GM12874 (cell line): ENCODE data around the gene FAM149A.
A peak's percentile ranks its signal among the peaks of the same experiment; 100 is the strongest.

Source experiments
- TF ChIP-seq, protein P1 (sequence below): IDR thresholded peaks from 2 replicates; pipeline ENCODE4 v1.5.1; 2011; ENCODE audit warnings: low read depth, mild to moderate bottlenecking, control low read depth, low read length, moderate library complexity; ENCODE audit not compliant: insufficient read depth

FAM149A gene

DNA sequence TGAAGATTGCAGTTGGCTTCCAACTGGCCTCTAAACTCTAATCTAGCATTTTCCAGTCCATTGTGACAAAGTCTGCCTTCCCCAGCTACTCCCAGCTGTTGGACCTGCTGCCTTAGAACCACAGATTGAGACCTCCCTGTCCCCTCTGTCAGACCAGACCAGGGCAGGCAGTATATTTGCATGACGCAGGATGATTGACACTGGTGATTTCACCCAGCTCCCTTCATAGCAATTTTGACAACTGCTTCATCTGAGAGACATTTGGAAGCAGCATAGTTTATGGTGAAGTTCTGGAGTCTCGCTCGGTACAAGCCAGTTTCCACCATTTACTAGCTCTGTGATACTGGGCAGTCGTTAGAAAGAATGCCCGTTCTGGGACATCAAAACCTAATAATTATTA, 89.3 kb downstream of the FAM149A start:
- TF ChIP-seq, protein P1, sequence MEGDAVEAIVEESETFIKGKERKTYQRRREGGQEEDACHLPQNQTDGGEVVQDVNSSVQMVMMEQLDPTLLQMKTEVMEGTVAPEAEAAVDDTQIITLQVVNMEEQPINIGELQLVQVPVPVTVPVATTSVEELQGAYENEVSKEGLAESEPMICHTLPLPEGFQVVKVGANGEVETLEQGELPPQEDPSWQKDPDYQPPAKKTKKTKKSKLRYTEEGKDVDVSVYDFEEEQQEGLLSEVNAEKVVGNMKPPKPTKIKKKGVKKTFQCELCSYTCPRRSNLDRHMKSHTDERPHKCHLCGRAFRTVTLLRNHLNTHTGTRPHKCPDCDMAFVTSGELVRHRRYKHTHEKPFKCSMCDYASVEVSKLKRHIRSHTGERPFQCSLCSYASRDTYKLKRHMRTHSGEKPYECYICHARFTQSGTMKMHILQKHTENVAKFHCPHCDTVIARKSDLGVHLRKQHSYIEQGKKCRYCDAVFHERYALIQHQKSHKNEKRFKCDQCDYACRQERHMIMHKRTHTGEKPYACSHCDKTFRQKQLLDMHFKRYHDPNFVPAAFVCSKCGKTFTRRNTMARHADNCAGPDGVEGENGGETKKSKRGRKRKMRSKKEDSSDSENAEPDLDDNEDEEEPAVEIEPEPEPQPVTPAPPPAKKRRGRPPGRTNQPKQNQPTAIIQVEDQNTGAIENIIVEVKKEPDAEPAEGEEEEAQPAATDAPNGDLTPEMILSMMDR = no peak

DNA sequence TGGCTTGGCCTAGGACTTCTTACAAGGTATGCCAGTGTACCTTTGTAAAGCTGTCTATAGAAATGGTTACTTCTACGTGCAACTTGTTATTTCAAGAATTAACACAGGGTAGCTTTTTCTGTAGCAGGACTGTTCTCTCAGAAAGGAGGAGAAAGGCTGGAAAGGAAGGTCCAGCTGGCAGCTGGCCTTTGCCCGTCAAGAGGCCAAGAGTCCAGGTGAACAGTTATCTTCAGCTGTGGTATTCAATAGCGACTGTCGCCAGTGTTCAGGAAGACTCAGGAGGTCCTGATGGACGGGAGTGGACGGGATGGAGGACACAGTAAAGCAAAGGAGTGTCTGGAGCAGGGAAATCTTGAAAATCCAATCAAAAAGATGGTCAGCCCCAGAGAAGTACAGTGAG, 91.6 kb downstream of the FAM149A start:
- TF ChIP-seq, protein P1 = no peak

DNA sequence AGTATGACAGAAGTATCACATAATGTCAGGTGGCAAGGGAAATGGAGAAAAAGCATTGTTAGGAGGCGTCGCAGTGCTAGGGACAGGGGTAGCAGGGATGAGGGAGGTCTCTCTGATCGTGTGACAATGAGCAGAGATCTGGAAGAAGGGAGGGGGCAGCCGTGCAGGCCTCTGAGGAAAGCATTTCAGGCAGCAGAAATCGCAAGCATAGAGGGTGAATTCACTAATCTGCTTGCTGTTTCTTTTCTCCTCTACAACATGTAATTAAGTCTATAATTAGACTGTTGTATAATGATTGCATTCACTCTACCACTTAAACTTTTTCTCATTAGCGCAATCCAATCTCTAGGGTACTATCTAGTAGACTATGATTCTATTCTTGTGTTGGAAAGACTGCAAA, 96.0 kb downstream of the FAM149A start:
- TF ChIP-seq, protein P1 = no peak

DNA sequence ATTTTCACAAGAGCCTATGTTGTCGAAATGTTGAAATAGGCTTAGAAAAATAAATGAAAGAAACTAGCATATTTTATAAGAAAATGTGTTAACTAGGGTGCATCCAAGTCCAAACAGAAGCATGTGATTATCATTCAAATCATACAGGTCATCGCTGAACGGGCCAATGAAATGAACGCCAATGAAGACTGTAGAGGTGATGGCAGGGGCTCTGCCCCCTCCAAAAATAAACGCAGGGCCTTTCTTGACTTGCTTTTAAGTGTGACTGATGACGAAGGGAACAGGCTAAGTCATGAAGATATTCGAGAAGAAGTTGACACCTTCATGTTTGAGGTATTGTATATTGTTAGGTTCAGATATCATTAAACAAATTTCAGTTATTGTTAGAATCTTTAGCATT, 96.5 kb downstream of the FAM149A start:
- TF ChIP-seq, protein P1 = no peak

DNA sequence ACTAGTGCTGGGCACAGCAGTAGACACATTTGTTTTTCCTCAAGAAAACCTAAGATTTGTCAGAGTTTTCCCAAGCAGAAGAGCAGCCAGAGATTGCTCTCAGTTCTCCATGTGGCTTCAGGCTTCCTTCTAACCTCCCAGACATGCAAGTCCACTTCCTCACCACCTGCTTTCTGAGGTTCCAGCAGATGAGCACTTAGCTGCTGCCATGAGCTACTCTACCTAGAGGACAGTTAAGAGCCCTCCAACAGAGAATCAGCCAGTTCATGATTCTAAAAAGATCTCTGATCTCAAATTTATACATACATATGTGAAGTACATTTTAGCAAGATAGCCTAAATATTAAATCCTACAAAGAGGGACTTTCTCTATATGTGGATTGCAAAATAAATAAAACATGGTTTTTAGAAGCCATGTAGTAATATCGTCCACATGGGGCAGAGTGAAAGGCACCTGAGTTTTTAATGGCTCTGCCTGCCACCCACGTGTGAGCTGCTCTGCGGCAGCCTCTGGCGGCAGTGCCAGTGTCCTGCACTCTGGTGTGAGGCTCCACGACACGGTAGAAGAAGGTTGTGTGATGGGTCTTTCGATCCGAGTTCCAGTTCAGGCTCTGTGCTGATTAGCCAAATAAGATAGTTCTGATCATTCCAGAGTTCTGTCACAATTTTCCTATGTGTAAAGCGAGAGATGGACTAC, 97.2 kb downstream of the FAM149A start:
- TF ChIP-seq, protein P1 = peak; percentile 79

DNA sequence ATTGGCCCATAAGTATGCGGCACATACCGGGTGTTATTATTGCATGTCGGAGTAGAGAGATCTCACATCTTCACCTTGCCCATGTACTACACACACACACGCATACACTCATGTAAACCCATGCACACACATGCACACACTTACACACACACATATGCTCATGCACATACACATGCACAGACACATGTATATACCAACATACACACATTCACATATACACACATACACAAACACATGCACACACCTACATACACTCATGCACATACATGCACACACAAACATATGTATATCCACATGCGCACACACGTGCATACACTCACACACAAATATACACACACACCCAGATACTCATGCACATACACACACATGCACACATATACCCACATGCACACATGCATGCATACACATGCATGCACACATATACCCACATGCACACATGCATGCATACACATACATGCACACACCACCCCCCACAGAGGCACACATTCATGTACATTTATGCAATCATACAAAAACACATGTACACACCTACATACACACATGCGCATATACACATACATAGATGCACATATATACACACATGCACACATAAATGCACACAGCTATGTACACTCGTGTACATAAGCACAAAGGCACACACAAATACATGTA, 98.1 kb downstream of the FAM149A start:
- TF ChIP-seq, protein P1 = no peak

DNA sequence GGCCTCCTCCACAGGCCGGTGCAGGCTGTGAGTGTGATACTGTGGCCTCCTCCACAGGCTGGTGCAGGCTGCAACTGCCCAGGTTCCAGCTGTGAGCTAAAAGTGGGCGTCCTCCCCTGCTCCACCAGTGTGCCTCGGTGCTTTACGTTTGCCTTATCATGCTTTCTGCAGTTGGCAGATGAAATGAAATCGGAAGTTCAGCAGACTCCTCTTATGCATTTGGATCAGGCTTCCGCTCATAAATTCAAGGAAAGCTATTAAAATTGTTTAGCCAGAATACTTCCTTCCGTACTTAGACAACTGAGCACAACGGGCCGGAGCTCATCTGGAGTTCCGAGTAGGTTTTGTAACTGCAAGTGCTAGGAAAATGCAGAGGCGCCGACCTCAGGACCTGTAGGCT, 98.9 kb downstream of the FAM149A start:
- TF ChIP-seq, protein P1 = no peak
